Transverse colon (tissue), 4 donors: ENCODE measurements around the gene LOX. TPM values are rescaled to one million over a fixed set of nuclear protein-coding genes. Genes with fewer than 3 reads are reported as not detected.

Experiments
- DNase-seq: peaks from one replicate; pipeline ENCODE4 v3.0.0-alpha.2; 2019
- H3K27ac ChIP-seq, 4 donors: fragments of 200-600 bp; sonication (generic); 2 replicates each; pipeline ENCODE4 v1.5.1; 2016 to 2018; ENCODE audit warnings: inconsistent platforms in 4 of 4
- H3K27me3 ChIP-seq: fragments of 200-600 bp; sonication (generic); 2 replicates; pipeline ENCODE4 v1.5.1; 2017; ENCODE audit warnings: inconsistent platforms
- H3K36me3 ChIP-seq, 4 donors: fragments of 200-600 bp; sonication (generic); 2 replicates each; pipeline ENCODE4 v1.5.1; 2017 to 2019; ENCODE audit warnings: inconsistent platforms in 4 of 4
- H3K4me1 ChIP-seq, 4 donors: fragments of 200-600 bp; sonication (generic); 2 replicates each; pipeline ENCODE4 v1.5.1; 2017 to 2020; ENCODE audit warnings: inconsistent platforms in 4 of 4
- H3K4me3 ChIP-seq, 4 donors: fragments of 200-600 bp; sonication (generic); 1 replicate in 1 of 4; 2 replicates in 3 of 4; pipeline versions ENCODE4 v1.5.1 to v1.6.1; 2017 to 2019; ENCODE audit warnings: inconsistent platforms in 4 of 4
- H3K9me3 ChIP-seq, 2 donors: fragments of 200-600 bp; sonication (generic); 2 replicates each; pipeline ENCODE4 v1.5.1; 2017 to 2019; ENCODE audit warnings: inconsistent platforms in 2 of 2
- CTCF ChIP-seq, 5 experiments: fragments of 200-600 bp in 3 of 5; fragments of 450-650 bp in 2 of 5; sonication (generic) in 3 of 5; IDR thresholded peaks; 1 replicate in 2 of 5; 2 replicates in 3 of 5; pipeline ENCODE4 v1.5.1; 2016 to 2017; ENCODE audit warnings: antibody characterized with exemption in 5 of 5, inconsistent platforms in 3 of 5, mild to moderate bottlenecking in 2 of 5, moderate library complexity in 1 of 5
- EP300 ChIP-seq: sonication (generic); formaldehyde crosslinking; IDR thresholded peaks from one replicate; pipeline ENCODE4 v1.6.1; 2017; ENCODE audit warnings: antibody characterized with exemption, low read depth
- POLR2A ChIP-seq: fragments of 450-650 bp; IDR thresholded peaks from one replicate; pipeline ENCODE4 v1.6.1; 2016; ENCODE audit warnings: antibody characterized with exemption, mild to moderate bottlenecking, moderate library complexity
- POLR2AphosphoS5 ChIP-seq, 3 donors: sonication (generic); formaldehyde crosslinking; IDR thresholded peaks; one replicate each; pipeline ENCODE4 v1.6.1; 2016; ENCODE audit warnings: antibody characterized with exemption in 3 of 3
- WGBS, 2 donors: methylation state at CpG; one replicate each; pipeline ENCODE4 v1.1.5; 2018; ENCODE audit warnings: low coverage in 1 of 2; 5-methylcytosine and 5-hydroxymethylcytosine counted together
- in situ Hi-C, 4 donors: fragments of 200-750 bp; cut with MboI; loops; one replicate each; pipeline versions ENCODE4 v1.15.0 to v1.15.1; 2017; ENCODE audit warnings: low sequenced_read_pairs in 3 of 4, low pct_ligation_motif_present in 1 of 4, low pct_unique_long_range_greater_than_20kb in 1 of 4
- intact Hi-C: fragments of 100-400 bp; cut with DNase I; formaldehyde crosslinking; loops from one replicate; pipeline ENCODE4 v1.15.1; 2023; ENCODE audit warnings: low total_unique reads
- total RNA-seq, 4 donors: library from RNA; depleted of rRNA; stranded (reverse); fragments of >200 nt; gene quantifications; one replicate each; pipeline ENCODE4 v1.1.0, GENCODE V29; 2016

The LOX gene
- total RNA-seq, 4 donors from 2014 or later, result 1.2 to 24.3 (median 6.3) TPM

- Histone ChIP-seq H3K4me1 (peaks cover 0 to 18% (median 17%) of the 10 kb centered on the region in 4 donors), H3K36me3 (no peaks in the 10 kb centered on the region), H3K4me3 (no peak overlapping the region), H3K27me3 (peaks cover 20% of the 10 kb centered on the region), H3K9me3 (no peaks in the 10 kb centered on the region), H3K27ac (no peak overlapping the region)
- WGBS, 2 donors, result 85 to 90% methylated on average over 2 of the region's 2 CpGs
- in situ Hi-C loops (no loop called here), intact Hi-C loops (loop anchor here (10.0 kb wide), 1 partner anchor 108 kb away; the partner anchor contains the start of gene SRFBP1)
- no peak for DNase-seq
- no peak for TF ChIP-seq CTCF (IDR thresholded peaks at IDR 0.05)
- no peak for TF ChIP-seq EP300
- no peak for TF ChIP-seq POLR2AphosphoS5 (IDR thresholded peaks at IDR 0.05)
- no peak for TF ChIP-seq POLR2A
These were observed 5.0 kb downstream of the LOX start for GRCh38 chr5:122073018-122073417.

GRCh38 chr5:122067390-122067789 is 10.7 kb downstream of the LOX start:
- intact Hi-C loops, result no loop called here
- in situ Hi-C loops, result no loop called here
- Histone ChIP-seq H3K36me3 (no peaks in the 10 kb centered on the region), H3K9me3 (no peaks in the 10 kb centered on the region), H3K27me3 (no peaks in the 10 kb centered on the region), H3K4me1 (no peaks in the 10 kb centered on the region), H3K4me3 (no peak overlapping the region), H3K27ac (no peak overlapping the region)
- DNase-seq, result no peak
- 70 to 80% methylated on average over 1 of the region's 1 CpG for WGBS, 2 donors
- TF ChIP-seq POLR2A (no peak), EP300 (no peak), POLR2AphosphoS5 (IDR thresholded peaks at IDR 0.05) (no peak), CTCF (IDR thresholded peaks at IDR 0.05) (no peak)

- Histone ChIP-seq H3K27me3 (no peaks in the 10 kb centered on the region), H3K9me3 (no peaks in the 10 kb centered on the region), H3K36me3 (no peaks in the 10 kb centered on the region), H3K4me3 (no peak overlapping the region), H3K4me1 (no peaks in the 10 kb centered on the region), H3K27ac (no peak overlapping the region)
- TF ChIP-seq POLR2AphosphoS5 (IDR thresholded peaks at IDR 0.05) (no peak), POLR2A (no peak)
- 88 to 95% methylated on average over 3 of the region's 3 CpGs for WGBS, 2 donors
- in situ Hi-C loops (no loop called here), intact Hi-C loops (no loop called here)
- no peak for DNase-seq
These were observed 13.1 kb downstream of the LOX start for GRCh38 chr5:122064992-122065391.

- Histone ChIP-seq H3K27me3 (no peaks in the 10 kb centered on the region), H3K4me3 (no peak overlapping the region), H3K27ac (no peak overlapping the region), H3K36me3 (no peaks in the 10 kb centered on the region), H3K4me1 (no peaks in the 10 kb centered on the region), H3K9me3 (no peaks in the 10 kb centered on the region)
- intact Hi-C loops (no loop called here), in situ Hi-C loops (no loop called here)
- DNase-seq, result no peak
- WGBS, 2 donors, result 79 to 80% methylated on average over 1 of the region's 1 CpG
- no peak for TF ChIP-seq POLR2AphosphoS5 (IDR thresholded peaks at IDR 0.05)
- no peak for TF ChIP-seq CTCF (IDR thresholded peaks at IDR 0.05)
- no peak for TF ChIP-seq POLR2A
- no peak for TF ChIP-seq EP300
These were observed 14.2 kb downstream of the LOX start for GRCh38 chr5:122063836-122064235.

- no peaks in the 10 kb centered on the region for H3K27me3 ChIP-seq
- H3K4me1 ChIP-seq, result no peaks in the 10 kb centered on the region
- intact Hi-C loops, result no loop called here
- H3K9me3 ChIP-seq, result no peaks in the 10 kb centered on the region
- in situ Hi-C loops, result no loop called here
- no peak overlapping the region for H3K4me3 ChIP-seq
- H3K27ac ChIP-seq, result no peak overlapping the region
- no peak for TF ChIP-seq POLR2A
- DNase-seq, result no peak
- WGBS, 2 donors, result 91 to 92% methylated on average over 1 of the region's 1 CpG
- H3K36me3 ChIP-seq, result no peaks in the 10 kb centered on the region
These were observed 15.9 kb downstream of the LOX start for GRCh38 chr5:122062205-122062604.
